T-helper 17 cell (primary cell): Measurements from ENCODE around the gene ARID1B. TPM values are rescaled to one million over a fixed set of nuclear protein-coding genes. Genes with fewer than 3 reads are reported as not detected.
A peak's percentile ranks its signal among the peaks of the same experiment; 100 is the strongest.

Experiments
- ATAC-seq: fragments of 150-1000 bp; cut with Tn5 transposase; 2 replicates; pipeline ENCODE4 v1.10.0; 2021; ENCODE audit warnings: mild to moderate bottlenecking, moderate library complexity
- DNase-seq, 3 donors: peaks; one replicate each; pipeline versions ENCODE4 v3.0.0 to v3.0.0-alpha.2; 2020 to 2021
- H3K9me3 ChIP-seq: one replicate; pipeline ENCODE4 v1.7.0; 2013; ENCODE audit warnings: low read length, mild to moderate bottlenecking; ENCODE audit not compliant: control insufficient read depth, poor library complexity, severe bottlenecking
- H3K27ac Mint-ChIP-seq: one replicate; pipeline ENCODE4 v1.8.0; 2022; ENCODE audit warnings: mild to moderate bottlenecking, moderate library complexity, mixed read lengths
- H3K27me3 Mint-ChIP-seq: one replicate; pipeline ENCODE4 v1.8.0; 2022; ENCODE audit warnings: mixed read lengths
- H3K36me3 Mint-ChIP-seq: one replicate; pipeline ENCODE4 v1.8.0; 2022; ENCODE audit warnings: low read depth, mixed read lengths
- H3K4me1 Mint-ChIP-seq: one replicate; pipeline ENCODE4 v1.8.0; 2022; ENCODE audit warnings: mild to moderate bottlenecking, mixed read lengths
- H3K4me3 Mint-ChIP-seq: one replicate; pipeline ENCODE4 v1.8.0; 2022; ENCODE audit warnings: mild to moderate bottlenecking, moderate library complexity, mixed read lengths
- total RNA-seq, 4 donors: library from RNA in 2 of 4; stranded (reverse) in 2 of 4; gene quantifications; one replicate each; pipeline ENCODE4 v1.2.3 and lab custom pipeline; 2022 to 2026

ARID1B gene
- total RNA-seq, 2 donors from 2014 or later, result 149 to 158 TPM

- peaks cover 3% of the 10 kb centered on the region for H3K36me3 Mint-ChIP-seq
- H3K9me3 ChIP-seq, result no peaks in the 10 kb centered on the region
- H3K4me1 Mint-ChIP-seq, result peaks cover 3% of the 10 kb centered on the region
- ATAC-seq (no peak), DNase-seq (no peak)
- peaks cover 41% of the 10 kb centered on the region for H3K27me3 Mint-ChIP-seq
- no peak overlapping the region for H3K4me3 Mint-ChIP-seq
- H3K27ac Mint-ChIP-seq, result no peak overlapping the region
Measured at GRCh38 chr6:157251586-157252247, 474.5 kb downstream of the ARID1B start.

- peaks cover 4% of the 10 kb centered on the region for H3K4me1 Mint-ChIP-seq
- H3K27ac Mint-ChIP-seq, result no peak overlapping the region
- H3K36me3 Mint-ChIP-seq, result peaks cover 3% of the 10 kb centered on the region
- H3K27me3 Mint-ChIP-seq, result peaks cover 44% of the 10 kb centered on the region
- no peak overlapping the region for H3K4me3 Mint-ChIP-seq
- peaks cover 2% of the 10 kb centered on the region for H3K9me3 ChIP-seq
- no peak for DNase-seq
- no peak for ATAC-seq
Measured at GRCh38 chr6:157253017-157253416, 475.8 kb downstream of the ARID1B start.

DNA sequence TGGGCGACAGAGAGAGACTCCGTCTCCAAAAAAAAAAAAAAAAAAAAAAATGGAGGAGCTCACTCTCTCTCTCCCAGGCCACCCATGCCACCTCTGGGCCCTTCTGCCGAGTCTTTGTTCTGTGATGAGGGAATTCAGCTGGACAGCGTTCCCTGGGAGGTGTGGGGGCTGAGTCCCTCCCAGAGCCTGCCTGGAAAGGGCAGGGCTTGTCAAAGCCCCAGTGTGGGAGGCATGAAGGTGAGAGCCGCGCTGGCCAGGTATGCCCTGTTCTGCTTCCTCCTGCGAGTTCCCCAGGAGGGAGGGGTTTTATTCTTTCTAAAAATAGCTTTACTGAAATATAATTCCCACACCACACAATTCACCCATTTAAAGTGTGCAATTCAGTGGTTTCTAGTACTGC is 476.5 kb downstream of the ARID1B start:
- DNase-seq (no peak), ATAC-seq (no peak)
- peaks cover 3% of the 10 kb centered on the region for H3K36me3 Mint-ChIP-seq
- no peak overlapping the region for H3K4me3 Mint-ChIP-seq
- no peak overlapping the region for H3K27ac Mint-ChIP-seq
- peaks cover 2% of the 10 kb centered on the region for H3K9me3 ChIP-seq
- H3K27me3 Mint-ChIP-seq, result peaks cover 51% of the 10 kb centered on the region
- peaks cover 4% of the 10 kb centered on the region for H3K4me1 Mint-ChIP-seq

- H3K4me3 Mint-ChIP-seq, result no peak overlapping the region
- no peak for DNase-seq
- peaks cover 8% of the 10 kb centered on the region for H3K4me1 Mint-ChIP-seq
- peaks cover 2% of the 10 kb centered on the region for H3K9me3 ChIP-seq
- peaks cover 3% of the 10 kb centered on the region for H3K36me3 Mint-ChIP-seq
- ATAC-seq, result no peak
- peaks cover 53% of the 10 kb centered on the region for H3K27me3 Mint-ChIP-seq
- H3K27ac Mint-ChIP-seq, result no peak overlapping the region
Measured at GRCh38 chr6:157254538-157254937, 477.4 kb downstream of the ARID1B start.

- no peak overlapping the region for H3K4me3 Mint-ChIP-seq
- ATAC-seq (no peak), DNase-seq (no peak)
- peaks cover 52% of the 10 kb centered on the region for H3K27me3 Mint-ChIP-seq
- H3K4me1 Mint-ChIP-seq, result peaks cover 8% of the 10 kb centered on the region
- H3K9me3 ChIP-seq, result peaks cover 2% of the 10 kb centered on the region
- H3K36me3 Mint-ChIP-seq, result peaks cover 3% of the 10 kb centered on the region
- no peak overlapping the region for H3K27ac Mint-ChIP-seq
Measured at GRCh38 chr6:157255079-157255478, 477.9 kb downstream of the ARID1B start.

- no peak for DNase-seq
- H3K9me3 ChIP-seq, result peaks cover 2% of the 10 kb centered on the region
- Mint-ChIP-seq H3K36me3 (peaks cover 3% of the 10 kb centered on the region), H3K4me1 (peaks cover 11% of the 10 kb centered on the region), H3K27me3 (peaks cover 38% of the 10 kb centered on the region), H3K4me3 (no peak overlapping the region), H3K27ac (no peak overlapping the region)
- ATAC-seq, result peak; percentile 70
Measured at GRCh38 chr6:157258878-157259277, 481.7 kb downstream of the ARID1B start.

DNA sequence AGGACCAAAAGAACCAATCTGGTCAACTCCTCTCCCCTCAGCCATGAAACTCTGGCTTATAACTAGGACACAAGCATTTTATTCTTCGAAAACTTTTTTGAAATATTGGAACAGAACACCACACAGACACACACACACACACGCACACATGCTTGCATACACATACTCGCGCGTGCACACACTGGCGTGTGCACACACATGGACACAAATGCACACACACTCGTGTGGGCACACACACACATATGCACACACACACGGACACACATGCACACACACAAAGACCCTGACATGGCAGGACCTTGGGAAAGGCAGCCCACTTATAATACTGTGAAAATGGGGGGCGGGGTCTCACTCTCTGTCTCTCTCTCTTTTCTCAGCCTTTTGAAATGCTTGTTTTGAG is 482.3 kb downstream of the ARID1B start:
- ATAC-seq (no peak), DNase-seq (no peak)
- H3K27ac Mint-ChIP-seq, result no peak overlapping the region
- H3K27me3 Mint-ChIP-seq, result peaks cover 34% of the 10 kb centered on the region
- peaks cover 8% of the 10 kb centered on the region for H3K4me1 Mint-ChIP-seq
- no peaks in the 10 kb centered on the region for H3K36me3 Mint-ChIP-seq
- H3K9me3 ChIP-seq, result peaks cover 2% of the 10 kb centered on the region
- H3K4me3 Mint-ChIP-seq, result no peak overlapping the region
